HUDEP-2 (cell line): ENCODE results near the gene SINHCAF.

Source experiments
- DNase-seq, 76 experiments: peaks; one replicate each; lab custom pipeline; 2025; ENCODE audit not compliant: unreplicated experiment in 76 of 76; lab: John Stamatoyannopoulos, UW

The SINHCAF gene

DNA sequence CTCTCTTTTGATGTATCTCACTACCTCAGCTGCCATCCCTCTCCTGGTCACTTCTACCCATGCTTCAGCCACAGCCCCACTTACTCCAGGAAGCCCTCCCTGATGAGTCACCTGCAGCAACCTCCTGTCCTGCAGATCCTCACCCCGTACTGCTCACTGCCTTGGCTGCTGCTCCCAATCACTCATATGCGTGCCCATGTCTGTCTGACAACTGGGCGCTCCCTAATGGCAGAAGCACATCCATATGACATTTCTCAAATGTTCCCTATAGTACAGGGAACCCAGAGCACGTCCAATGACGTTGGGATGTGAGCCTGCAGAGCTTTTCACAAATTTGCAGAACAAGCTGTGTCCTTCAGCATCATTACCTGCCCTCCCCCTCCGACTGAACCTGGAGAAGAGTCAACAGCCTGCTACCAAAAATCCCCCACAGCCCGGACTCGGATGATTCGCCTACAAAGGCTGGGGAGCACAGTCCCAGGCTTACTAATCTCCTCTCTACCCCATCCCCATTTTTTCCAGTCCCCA, 90.0 kb downstream of the SINHCAF start:
- no peak for DNase-seq

DNA sequence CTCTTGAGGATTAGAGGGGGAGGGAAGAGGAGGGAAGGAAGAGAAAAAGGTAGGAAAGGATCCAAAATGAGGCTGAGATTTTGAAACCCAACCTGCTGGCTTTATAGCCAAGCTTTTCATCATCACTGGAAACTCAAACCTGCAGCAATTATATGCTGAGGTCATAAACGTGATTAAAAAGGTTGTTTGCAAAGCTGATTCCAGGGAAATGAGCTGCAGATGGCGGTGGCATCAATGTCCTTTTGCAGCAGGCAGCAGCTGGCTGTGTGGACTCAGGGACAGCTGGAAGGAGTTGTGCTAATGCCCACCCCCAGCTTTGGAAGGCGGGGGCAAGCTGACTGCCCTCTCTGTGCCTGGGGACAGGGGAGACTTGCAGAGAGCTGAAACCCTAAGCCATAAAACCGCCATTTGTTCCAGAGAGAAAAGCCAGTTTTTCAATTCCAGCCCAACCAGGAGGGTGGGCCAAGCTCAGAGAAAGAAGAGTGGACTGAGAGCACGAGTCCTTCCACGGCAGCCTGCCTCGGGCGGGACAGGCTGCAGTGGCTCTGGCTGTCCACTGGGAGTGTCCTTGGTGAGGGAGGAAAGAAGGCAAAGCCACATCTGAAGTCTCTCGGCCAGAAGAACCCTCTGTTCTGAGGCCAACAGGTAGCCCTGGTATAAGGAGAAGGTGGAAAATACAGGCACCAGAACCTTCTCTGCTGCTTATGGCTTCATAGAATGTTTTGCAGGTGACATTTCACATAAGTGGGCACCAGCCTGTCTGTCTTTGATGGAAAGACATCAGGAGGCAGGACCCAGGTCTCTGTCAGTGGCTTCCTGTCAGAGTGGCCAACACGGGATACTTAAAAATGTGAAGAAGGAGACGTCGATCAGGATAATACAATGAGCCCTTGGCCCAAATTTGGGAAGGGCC, 90.7 kb downstream of the SINHCAF start:
- DNase-seq = peak in 2 of 76 experiments; percentile 3 to 32

DNA sequence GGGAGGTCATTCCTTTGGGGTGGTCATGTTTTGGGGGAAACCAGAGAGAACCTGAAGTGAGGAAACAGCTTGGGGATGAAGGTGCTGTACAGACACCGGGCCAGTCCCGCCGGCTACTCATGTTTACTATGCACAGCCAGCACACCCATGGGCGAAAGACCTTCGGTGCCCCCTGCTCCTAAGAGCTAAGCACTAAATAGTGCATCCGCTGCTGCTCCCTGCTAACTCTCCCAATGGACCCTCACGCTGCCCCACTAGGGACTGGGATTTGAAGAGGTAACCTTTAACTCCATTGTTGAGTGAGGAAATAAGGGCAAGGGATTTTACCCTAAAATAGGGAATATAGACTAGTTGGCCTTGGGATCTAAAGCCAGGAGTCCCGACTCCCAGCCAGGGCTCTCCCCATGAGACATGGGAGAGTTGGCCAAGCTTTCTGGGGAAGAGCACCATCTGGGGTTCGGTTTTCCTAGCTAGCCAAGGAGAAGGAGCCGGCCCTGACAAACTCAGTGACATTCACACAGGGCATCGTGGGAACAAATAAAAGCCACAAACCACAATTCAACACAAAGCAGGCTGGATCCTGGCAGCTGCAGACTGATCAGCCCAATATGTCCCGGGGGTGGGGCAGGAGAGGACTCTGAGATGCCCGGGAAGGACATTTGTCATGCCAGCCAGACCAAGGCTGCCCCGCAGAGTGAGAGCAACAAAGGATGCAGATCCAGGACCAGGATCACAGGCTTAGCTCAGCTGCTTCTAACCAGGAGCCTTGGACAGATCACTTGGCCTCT, 91.7 kb downstream of the SINHCAF start:
- DNase-seq = no peak

DNA sequence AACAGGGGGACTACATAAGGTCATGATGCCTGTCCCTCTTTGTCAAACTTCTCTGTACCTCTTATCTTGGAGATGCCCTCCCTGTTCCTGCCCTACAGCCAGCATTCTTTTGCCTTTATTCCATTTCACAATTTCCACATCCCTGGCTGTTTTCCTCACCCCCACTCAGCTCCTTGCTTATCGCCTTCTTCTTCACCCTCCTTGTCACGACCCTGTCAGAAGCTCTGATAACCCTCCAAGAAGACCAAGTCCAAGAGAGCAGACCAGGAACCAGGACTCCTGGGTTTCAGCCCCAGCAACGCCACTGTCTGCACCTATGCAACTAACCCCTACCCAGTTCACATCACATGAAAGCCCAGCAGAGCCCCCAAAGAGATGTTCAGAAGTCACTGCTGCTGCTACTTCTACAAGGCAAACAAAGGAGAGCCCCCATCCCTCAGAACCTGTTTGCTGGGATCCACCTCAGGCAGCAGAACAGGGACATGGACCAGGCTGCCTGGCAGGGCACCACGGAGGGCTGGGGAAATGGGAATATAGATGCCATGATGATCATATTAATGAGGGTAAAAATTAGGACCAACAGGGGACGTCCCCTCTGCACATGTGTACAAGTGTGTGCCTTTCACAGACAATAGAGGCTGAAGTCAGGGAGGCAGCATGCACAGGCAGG, 92.8 kb downstream of the SINHCAF start:
- DNase-seq = no peak

DNA sequence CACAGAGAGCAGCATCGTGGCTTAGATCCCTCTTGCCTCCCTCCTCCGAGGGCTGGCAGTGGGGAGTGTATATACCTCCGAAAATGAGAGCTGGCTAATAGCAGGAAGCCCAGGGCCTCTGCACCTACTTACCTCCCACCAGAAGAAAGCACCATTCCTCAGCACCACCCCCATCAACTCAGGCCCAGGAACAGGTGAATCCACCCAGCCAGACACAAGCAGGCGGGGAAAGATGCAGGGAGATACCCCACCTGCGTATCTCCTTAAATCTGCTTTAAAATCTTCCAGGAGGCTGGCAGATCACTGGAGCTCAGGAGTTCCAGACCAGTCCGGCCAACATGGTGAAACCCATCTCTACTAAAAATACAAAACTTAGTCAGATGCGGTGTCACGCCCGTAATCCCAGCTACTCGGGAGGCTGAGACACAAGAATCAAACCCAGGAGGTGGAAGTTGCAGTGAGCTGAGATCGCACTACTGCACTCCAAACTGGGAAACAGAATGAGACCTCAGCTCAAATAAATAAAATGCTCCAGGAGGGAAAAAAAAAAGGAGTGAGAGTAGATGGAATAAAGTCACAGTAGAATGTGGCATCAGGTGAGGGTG, 93.5 kb downstream of the SINHCAF start:
- no peak for DNase-seq

DNA sequence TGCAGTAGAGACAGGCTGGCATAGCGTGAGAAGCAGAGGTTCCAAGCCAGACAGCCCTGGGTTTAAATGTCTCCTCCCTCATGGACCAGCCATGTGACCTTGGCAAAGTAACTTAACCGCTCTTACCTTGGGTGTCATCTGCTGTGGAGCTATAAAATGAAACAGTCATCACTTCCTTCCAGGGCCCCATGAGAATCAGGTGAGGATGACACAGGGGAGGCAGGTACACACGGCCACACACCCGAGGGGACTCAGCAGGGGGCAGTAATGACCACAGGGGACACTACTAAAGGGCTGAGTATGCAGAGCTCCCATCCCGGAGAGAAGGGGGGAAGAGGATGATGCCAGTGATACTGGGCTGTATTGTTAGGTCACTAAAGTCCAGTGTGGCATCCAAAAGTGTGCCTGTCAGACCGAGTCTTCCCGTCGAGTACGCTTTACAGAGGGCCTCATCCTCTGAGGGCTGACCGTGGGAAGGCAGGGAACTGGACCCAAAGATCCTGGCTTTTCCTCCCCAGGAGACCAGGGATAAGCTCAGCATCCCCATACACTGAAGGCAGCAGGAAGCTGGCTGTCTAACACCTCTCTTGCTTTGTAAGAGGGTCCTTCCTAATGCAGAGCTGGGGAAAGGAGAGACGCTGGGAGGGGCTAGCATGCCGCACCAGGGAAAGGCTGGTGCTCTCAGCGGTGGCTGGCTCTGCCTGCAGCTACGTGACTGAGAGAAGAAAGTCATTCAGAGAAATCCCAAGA, 94.2 kb downstream of the SINHCAF start:
- no peak for DNase-seq
